Measurements from ENCODE around the gene ABCG1.

The ABCG1 gene

DNA sequence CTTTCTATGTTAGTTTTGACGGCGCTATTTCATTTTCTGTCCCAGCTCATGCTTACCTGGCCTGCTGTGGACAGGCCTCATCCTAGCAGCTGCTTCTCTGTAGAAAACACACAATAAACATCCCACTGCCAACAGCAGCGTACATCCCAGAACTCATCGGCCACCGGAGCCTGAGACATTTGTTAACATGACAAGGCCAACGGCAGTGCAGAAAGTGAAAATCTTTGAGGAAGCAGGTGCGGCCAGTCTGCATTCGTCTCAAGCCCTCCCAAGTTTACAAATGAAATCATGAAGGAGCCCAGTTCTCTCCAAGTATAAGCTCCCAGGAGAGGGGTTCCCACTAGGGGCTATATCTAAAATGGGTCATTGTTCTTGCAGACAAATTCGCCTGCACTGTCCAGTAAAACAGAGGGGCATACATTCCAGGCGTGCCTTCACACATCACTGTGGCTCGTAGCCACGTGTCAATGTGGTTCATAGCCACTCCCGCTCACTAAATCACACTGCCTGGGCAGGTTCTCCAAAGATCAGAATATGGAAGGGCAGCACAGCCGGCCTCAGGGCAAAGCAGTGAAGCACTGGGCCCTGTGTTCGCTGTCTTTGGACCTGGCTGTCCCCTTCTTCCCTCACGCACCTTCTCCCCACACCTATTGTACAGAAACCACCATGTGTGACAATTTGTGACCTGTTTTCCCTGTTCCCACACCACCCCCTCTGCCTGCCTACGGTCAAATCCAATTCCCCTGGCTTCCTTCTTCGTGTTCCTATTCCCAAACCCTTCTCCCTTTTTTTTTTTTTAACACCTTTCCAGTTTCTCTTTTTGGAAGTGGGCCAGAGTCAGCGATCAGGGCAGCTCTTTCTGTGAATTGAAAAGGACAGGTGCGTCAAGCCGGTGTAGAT lies 27.0 kb upstream of the ABCG1 start:
- no peak for DNase-seq

DNA sequence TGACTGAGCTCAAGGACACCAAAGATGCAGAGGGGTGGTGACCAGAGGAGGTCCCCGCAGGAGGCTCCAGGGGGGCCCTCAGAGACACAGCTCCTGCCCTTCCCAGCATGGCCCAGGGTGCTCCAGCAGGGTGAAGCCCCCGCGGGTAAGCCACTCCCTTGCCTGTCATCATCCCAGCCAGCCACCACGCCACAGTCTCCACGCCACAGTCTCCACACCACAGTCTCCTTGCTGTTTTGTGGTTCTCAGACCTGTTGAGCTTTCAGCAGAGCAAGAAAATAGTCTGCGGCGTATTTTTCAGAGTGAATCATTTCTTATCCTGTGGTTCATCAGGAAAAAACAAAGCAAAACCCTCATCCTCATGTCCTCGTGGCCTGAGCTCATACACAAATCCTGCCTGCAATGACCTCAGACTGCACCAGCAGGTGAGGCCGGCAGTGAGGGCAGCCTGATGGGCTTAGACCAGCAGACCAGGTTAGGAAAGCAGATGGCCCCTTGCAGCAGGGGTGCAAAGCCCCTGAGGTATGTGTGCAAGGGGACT lies 25.7 kb upstream of the ABCG1 start:
- no peak for DNase-seq

DNA sequence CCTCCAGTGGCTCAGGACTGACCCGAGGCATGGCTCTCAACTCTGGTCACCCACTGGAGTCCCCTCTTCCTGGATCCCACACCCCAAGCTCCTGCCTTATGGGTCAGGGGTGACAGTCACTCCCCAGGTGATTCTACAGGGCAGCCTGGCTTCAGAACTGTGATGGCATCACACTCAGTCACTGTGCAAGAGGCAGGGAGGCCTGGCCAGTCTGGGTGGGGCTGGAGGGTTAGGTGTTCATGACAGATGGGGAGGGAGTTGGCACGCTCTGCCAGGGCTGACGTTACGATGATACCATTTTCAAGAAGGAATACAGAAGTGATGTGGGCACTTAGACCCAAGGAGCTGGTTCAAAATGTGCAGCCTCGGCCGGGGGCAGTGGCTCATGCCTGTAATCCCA lies 25.2 kb upstream of the ABCG1 start:
- no peak for DNase-seq

DNA sequence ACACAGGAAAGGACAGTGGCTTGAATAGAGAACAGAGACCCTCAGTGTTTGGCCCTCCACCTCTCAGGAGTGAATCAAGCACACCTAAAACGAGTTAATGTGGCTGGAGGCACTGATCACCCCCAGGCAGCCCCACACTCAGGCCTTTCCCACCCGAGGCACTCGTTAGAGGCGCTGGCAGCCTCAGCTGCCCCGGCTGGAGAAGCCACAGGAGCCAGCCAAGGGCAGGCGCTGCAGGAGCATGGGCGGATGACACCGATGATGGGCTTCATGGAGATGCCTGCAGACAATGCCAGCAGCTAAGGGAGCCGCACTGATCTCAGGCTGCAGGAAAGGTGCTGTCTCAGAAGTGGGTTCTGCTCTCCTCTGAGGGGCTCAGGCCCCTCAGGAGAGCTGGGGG lies 24.1 kb upstream of the ABCG1 start:
- DNase-seq: no peak

DNA sequence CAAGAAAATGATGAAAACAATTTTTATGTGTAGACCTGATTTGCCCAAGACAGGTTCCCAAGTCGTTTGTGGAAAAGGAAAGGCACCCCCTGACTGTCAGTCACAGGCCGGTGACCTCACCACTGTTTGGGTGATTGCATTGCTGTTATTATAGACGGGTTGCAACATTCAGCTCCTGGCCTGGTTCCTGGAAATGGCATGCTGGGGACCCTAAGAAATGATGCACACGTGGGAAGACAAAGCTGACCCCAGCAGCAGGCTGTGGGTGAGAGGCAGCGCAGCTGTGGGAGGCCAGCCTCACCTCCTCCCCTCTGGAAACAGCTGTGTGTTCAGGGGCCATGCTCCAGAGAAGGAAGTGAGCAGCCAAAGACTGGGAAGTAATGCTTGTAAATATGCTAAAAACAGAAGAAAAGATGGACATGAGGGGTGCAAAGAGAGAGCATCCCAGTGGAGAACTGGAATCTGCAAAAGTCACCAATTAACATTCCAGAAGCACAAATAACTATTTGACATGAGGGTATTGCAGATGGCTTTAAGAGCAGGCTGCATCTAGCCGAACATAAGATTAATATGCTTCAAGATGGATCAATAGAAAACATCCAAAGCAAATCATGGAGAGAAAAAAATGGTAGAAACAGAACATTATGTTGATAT lies 23.4 kb upstream of the ABCG1 start:
- DNase-seq: no peak

DNA sequence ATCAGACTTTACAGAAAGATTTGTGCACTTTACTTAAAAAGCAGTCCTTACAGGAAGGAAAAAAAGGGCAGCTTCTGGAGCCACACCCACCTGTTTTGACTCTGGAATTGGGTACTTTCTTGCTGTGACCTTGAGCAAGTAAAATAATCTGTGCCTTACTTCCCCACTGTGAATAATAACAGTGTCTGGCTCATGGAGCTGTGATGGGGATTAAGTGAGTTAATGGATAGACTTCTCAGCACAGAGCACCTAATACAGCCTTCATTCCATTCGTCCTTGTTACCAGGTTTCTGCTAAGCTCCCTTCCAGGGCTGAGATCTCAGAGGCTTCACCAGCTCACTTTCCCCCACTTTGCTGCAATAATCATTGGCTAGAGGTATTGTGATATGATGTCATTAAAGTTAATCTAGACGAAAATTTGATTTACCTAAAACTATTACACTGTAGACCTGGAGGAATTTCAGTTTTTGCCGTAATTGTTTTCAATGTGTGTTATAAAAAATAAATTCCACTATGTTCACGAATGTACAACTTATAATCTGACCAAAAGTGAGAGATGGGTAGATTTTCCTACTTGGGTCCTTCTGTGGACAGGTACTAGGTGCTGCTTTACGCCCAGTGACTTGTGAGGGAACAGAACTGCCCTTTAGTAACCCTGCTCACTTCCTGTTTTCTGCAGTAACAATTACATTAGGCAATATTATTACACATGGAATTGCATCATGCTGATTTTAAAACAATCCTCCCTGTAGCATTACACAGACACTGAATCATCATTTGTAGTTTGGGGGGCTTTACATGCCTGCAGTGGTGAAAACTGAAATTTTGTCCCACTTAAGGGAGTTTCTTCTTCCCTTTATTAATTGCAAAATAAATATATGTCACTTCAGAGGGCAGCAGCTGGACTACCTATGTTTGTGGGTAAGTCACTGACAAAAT lies 19.7 kb upstream of the ABCG1 start:
- DNase-seq: no peak

DNA sequence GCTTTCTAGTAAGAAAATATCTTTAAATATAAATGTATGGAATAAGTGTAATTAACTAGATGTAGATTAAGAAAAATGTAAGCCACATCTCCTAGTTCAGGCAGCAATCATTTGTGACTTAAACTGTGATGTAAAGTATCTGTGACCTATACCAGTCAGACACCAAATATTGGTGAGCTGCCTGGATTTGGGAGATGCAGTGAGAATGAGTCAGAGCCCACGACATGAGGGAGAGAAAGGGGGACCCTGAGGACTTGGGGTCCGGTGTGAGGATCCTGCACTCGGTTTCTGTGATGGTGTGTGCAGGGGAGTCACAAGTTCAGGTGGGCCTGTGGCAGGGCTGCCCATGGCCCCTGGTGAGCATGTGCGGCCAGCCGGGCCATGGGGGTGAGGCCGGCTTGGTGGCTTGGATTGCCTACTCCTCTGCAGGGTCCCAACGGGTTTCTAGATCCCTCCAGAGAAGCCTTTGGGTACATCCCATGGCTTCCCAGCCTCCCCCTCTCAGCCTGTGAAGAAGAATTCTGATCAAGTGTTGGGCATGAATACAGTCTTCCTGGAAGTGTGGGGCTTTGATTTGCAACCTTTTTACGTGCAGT lies 19.0 kb upstream of the ABCG1 start:
- DNase-seq: no peak

DNA sequence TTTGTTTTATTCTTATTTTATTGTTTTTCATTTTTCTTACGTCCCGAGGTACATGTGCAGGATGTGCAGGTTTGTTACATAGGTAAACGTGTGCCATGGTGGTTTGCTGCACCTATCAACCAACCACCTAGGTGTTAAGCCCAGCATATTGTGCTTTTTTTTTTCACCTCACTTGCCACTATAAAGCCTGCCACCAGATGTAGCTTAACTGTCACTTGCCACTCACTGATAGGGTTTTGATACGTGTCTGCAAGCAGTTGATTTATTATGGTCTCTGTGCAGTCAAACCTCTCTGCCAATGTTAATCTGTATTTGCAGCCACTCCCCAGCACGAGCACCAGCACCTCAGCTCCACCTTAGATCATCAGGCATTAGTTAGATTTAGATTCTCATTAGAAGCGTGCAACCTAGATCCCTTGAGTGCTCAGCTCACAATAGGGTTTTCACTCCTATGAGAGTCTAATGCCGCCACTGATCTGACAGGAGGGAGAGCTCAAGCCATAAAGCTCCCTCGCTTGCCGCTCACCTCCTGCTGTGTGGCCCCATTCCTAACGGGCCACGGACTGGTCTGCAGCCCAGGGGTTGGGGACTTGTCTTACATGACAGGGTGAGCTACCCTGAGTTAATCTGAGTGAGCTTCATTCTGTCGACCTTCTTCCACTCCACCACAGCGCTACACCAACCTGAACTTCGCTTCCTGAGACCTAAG lies 17.9 kb upstream of the ABCG1 start:
- no peak for DNase-seq

DNA sequence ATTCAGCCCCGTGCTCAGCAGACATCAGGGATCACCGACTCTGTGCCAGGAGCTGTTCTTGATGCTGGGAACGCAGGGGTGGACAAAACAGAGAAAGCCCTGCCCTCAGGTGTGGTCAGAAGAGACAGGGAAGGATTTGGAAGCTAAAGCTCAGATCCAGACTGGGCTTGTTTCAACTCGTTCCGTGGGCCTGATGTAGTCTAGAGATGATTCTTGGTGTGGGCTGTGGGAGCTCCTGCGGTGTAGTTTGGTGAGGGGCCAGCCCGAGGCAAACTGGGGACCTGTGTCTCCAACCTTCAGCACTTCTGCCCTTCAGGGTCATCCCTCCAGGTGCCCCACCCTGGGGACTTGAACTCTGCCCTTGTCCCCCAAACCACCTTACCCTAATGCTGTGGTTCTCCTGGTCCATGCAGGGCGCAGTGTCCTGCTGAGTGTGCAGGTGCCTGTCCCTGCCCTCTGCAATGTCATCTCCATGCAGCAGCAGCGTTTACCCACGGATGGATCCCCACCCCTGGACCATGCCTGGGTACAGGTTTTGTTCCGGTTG lies 17.3 kb upstream of the ABCG1 start:
- DNase-seq: no peak

DNA sequence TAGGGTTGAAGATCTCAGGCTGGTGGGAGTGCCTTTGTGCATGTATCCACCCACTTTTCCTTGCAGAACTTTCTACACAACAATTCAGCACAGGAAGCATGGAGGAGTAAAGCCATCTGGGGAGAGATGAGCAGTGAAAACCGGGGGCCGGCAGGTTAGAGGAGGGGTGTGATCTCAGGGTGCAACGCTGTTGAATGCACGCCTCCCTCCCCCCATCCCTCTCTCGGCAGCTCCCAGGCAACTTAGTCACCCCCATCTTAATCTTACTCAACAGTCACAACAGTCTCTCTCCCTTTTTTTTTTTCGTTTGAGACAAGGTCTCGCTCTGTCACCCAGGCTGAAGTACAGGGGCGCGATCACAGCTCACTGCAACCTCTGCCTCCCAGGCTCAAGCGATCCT lies 16.6 kb upstream of the ABCG1 start:
- DNase-seq: no peak

DNA sequence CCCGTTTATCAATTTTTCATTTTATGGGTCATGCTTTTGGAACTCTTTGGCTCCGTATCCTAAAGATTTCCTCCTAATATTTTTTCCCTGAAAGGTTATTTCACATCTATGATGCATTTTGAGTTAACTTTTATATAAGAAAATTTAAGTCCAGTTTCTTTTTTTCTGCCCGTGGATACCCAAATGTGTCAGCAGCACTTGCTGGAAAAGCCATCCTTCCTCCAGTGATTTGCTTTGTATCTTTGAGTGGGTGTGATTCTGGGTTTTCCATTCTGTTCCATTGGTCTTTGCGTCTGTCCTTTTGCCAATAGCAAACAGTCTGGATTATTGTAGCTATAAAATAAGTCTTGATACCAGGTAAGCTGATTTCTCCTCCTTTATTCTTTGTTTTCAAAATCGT lies 15.6 kb upstream of the ABCG1 start:
- DNase-seq: no peak

DNA sequence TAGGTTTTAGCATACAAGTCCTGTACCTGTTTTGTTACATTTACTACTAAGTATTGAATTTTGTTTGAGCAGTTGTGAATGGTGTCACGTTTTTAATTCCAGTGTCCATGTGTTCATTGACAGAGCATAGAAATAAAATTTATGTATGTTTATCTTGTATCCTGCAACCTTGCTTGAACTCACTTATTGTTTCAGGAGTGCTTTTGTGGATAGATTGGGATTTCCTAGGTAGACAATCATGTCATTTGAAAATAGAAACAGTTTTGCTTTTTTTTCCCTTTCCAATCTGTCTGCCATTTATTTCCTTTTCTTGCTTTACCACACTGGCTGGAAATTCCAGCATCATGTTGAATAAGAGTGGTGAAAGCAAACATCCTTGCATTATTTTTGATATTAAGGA lies 15.0 kb upstream of the ABCG1 start:
- no peak for DNase-seq

DNA sequence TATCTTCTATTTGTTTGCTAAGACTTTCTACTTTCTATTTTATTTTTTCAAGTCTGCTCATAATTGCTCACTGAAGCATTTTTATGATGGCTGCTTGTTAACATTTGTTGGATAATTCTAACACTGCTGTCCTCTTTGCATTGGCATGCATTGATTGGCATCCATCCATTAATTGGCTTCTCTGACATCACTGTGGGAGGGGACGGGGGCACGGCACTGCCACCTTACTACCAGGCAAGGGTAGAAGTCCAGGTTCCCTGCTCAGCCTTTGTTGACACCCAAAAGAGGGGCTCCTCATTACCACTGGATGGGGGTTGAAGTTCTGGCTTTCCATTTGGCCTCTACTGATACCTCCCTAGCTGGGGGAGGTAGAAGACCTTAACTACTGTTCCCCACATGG lies 11.5 kb upstream of the ABCG1 start:
- DNase-seq: no peak

DNA sequence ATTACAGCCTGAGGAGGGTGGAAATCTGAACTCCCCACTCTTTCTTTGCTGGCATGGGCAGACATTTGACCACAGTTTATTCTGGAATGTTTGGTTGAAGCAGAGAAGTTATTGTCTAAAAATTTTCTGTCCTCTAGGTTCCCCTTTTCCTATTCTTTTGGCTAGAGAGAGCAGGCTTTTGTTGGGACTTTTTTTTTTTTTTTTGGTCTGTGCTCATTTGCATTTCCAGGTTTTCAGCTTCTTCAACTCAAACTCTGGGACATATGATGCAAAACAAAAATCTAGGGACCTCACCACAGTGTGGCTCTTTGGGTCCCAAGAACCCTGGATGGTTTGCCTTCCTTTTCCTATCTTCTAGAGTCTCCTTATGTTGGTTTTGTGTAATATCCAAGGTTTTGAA lies 10.9 kb upstream of the ABCG1 start:
- DNase-seq: no peak

DNA sequence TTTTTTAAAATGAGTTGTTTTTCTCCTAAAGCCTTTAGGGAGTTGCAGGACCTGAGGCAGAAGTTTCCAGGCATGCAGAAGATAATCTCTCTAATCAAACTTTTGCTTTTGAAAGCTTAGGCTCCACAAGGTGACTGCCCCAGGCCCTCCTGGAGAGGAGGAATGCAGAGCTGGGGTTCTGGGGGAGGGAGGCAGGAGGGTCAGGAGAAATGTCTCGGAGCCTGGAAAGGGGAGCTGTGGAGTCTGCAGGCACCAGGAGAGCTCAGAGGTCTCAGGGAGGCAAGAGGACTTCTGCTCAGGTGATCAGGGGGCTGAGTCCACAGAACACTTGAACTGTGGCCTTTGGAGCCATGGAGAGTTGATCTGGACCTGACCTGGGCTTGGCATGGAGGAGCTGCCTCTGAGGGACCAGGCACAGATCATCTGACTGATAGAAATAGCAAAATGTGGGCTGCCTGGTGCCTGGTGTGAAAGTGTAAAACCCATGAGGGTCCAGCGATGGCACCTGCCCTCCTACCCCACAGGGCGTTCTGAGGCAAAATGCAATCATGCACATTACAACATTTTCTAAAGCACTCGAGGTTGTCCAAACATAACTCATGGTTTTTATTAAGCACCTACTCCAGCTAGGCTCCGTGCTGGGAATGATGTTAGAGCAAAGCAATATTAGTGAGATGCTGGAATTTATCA lies 10.0 kb upstream of the ABCG1 start:
- DNase-seq: no peak

DNA sequence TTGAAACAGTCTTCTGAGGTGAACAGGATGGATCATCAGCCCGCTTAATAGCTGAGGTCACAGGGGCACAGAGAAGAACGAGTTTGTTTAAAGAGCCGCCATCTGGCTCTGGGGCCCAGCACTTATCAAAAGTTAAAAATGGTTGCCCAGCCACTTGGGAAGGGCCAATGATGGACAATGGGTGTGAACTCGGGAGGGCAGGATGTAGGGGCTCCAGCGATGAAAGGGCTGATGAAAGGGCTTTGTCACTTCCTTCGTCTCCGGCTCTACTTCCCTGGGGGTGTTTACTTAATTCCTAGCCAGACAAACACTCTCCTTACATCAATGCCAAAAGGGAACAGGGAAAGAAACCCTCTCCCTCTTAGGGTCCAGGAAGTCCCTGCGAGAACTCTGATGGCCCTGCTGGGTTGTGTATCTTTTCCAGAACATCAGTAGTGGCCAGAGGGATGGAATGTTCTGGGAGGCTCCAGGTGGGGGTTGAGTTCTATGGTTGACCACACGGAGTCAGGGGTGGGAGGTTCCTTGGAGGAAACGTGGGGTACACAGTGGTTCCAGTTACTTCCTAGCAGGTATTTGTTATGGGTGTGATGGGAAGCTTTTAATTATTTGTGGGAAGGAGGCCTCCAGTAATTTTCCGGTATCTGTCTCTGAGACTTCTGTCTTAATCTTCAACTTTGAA lies 9.0 kb upstream of the ABCG1 start:
- no peak for DNase-seq

DNA sequence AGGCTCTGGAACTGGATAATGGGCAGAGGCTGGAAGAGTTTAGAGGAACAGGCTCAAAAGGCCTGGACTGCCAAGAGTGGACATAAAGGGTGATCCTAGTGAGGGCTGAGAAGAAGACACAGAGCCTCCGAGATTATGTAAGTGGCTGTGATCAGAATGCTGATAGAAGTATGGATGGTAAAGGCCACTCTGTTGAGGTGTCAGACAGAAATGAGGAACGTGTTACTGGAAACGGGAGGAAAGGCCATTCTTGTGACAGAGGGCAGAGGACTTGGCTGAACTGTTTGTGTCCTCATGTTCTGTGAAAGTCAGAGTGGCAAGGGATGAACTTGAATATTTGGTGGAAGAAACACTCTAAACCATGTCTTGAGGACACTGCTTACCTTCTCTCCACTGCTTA lies 6.7 kb upstream of the ABCG1 start:
- DNase-seq: no peak

DNA sequence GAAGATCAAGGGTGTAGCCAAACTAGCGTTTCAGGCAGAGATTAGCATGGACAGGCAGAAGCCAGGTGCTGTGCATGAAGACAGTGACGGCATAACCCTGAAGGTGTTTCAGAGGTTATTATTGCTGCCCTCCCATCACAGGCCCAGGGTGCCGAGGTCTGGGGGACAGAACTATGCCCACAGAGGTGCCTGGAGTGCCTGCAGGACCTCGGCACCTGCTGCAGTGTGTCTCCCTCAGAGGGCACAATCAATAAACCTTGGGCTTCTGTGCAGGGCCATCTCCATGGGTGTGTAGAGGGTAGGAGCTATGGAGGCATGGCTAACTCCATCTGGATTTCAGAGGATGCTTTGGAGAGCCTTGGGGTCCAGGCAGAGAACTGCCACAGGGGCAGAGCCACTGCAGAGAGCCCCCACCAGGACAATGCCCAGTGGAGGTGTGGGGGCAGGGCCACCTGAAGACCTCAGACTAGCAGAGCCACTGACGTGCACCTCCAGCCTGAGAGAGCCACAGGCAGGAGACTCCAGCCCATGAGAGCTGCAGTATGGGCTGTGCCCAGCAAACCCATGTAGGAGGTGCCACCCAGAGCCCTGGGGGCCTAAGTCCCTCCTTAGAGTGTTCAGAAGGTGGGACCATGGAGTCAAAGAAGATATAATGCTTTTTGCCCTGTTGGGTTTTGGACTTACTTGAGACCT lies 5.7 kb upstream of the ABCG1 start:
- DNase-seq: no peak

DNA sequence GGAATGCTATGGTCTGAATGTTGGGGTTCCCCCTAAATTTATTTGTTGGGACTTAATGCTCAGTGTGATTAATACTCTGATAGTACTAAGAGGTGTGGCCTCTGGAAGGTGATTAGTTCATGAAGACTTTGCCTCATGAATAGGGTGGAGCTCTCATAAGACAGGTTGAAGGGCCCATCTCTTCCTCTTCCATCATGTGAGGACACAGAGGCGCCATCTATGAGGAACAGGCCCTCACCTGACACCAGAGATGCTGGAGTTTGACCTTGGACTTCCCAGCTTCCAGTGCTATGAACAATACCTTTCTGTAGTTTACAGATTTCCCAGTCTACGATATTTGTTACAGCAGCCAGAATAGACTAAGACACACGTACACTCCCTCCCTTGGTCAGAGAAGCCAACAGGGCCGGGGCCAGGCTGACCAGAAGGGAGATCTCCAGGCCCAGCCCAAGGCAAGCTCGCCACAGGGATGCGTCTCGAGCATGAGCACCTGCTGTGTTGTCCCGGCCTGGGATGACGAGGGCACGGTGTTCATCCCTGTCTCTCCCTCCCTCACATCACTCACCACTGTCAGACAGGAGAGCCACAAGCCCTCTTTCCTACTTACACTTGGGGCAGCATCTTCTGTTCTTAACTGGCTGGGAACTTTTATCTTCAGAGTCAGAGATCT lies 4.7 kb upstream of the ABCG1 start:
- DNase-seq: no peak
